GM23338 (cell line): ENCODE measurements around the gene SEC23IP. TPM values are rescaled to one million over a fixed set of nuclear protein-coding genes. Genes with fewer than 3 reads are reported as not detected.

Experiments used
- ATAC-seq: fragments of 200-7000 bp; cut with Tn5 transposase; 3 replicates; pipeline ENCODE4 v1.9.1; 2020
- DNase-seq: peaks from one replicate; pipeline ENCODE4 v3.0.0-alpha.2; 2015; ENCODE audit warnings: low spot score
- H2AFZ ChIP-seq: fragments of 200-600 bp; sonication (generic); 2 replicates; pipeline ENCODE4 v1.8.0; 2016; ENCODE audit warnings: antibody characterized with exemption, mild to moderate bottlenecking, moderate library complexity
- H3F3A ChIP-seq: fragments of 200-600 bp; sonication (generic); replicated peaks from 2 replicates; pipeline ENCODE4 v1.8.0; 2017; ENCODE audit warnings: antibody characterized with exemption, mixed run types, low read depth
- H3K27ac ChIP-seq: fragments of 200-600 bp; sonication (generic); 2 replicates; pipeline ENCODE4 v1.6.1; 2016; ENCODE audit warnings: low read depth
- H3K27me3 ChIP-seq: fragments of 200-600 bp; sonication (generic); 2 replicates; pipeline ENCODE4 v1.8.0; 2016; ENCODE audit warnings: mild to moderate bottlenecking, mixed run types, moderate library complexity; ENCODE audit not compliant: insufficient read depth
- H3K36me3 ChIP-seq: fragments of 200-600 bp; sonication (generic); 2 replicates; pipeline ENCODE4 v1.8.0; 2016; ENCODE audit warnings: mild to moderate bottlenecking; ENCODE audit not compliant: insufficient read depth
- H3K4me1 ChIP-seq: fragments of 200-600 bp; sonication (generic); 2 replicates; pipeline ENCODE4 v1.8.0; 2016; ENCODE audit warnings: mild to moderate bottlenecking, moderate library complexity; ENCODE audit not compliant: insufficient read depth
- H3K4me2 ChIP-seq: fragments of 200-600 bp; sonication (generic); 2 replicates; pipeline ENCODE4 v1.7.1; 2017; ENCODE audit warnings: mixed run types
- H3K4me3 ChIP-seq: fragments of 200-600 bp; sonication (generic); 2 replicates; pipeline ENCODE4 v1.6.1; 2016; ENCODE audit warnings: mixed run types
- H3K79me2 ChIP-seq: fragments of 200-600 bp; sonication (generic); replicated peaks from 2 replicates; pipeline ENCODE4 v1.8.0; 2017; ENCODE audit warnings: mild to moderate bottlenecking; ENCODE audit not compliant: insufficient read depth
- H3K9me2 ChIP-seq: fragments of 200-600 bp; sonication (generic); 2 replicates; pipeline ENCODE4 v1.8.0; 2017; ENCODE audit not compliant: insufficient read depth
- H4K20me1 ChIP-seq: fragments of 200-600 bp; sonication (generic); replicated peaks from 2 replicates; pipeline ENCODE4 v1.8.0; 2017; ENCODE audit warnings: mild to moderate bottlenecking; ENCODE audit not compliant: insufficient read depth
- H3K27ac Mint-ChIP-seq: 2 replicates; pipeline ENCODE4 v1.8.0; 2020; ENCODE audit warnings: inconsistent platforms, mild to moderate bottlenecking, moderate library complexity, mixed read lengths
- H3K27me3 Mint-ChIP-seq: 3 replicates; pipeline ENCODE4 v1.8.0; 2022; ENCODE audit warnings: low read depth, mild to moderate bottlenecking, moderate library complexity, mixed read lengths, inconsistent platforms; ENCODE audit not compliant: insufficient read depth, poor library complexity
- H3K36me3 Mint-ChIP-seq: 3 replicates; pipeline ENCODE4 v1.8.0; 2021; ENCODE audit warnings: low read depth, mild to moderate bottlenecking, inconsistent platforms, moderate library complexity, mixed read lengths
- H3K4me1 Mint-ChIP-seq: 3 replicates; pipeline ENCODE4 v1.8.0; 2020; ENCODE audit warnings: mild to moderate bottlenecking, inconsistent platforms, mixed read lengths
- H3K4me3 Mint-ChIP-seq: 3 replicates; pipeline ENCODE4 v1.8.0; 2021; ENCODE audit warnings: moderate library complexity, mild to moderate bottlenecking, inconsistent platforms, mixed read lengths
- H3K9me3 Mint-ChIP-seq: 3 replicates; pipeline ENCODE4 v1.8.0; 2020; ENCODE audit warnings: moderate library complexity, mild to moderate bottlenecking, inconsistent platforms, mixed read lengths
- EZH2 ChIP-seq: fragments of 200-600 bp; sonication (generic); IDR thresholded peaks from one replicate; pipeline ENCODE4 v1.8.0; 2017; ENCODE audit warnings: antibody characterized with exemption, mild to moderate bottlenecking, low read depth; ENCODE audit not compliant: unreplicated experiment
- EZH2phosphoT487 ChIP-seq: fragments of 200-600 bp; sonication (generic); IDR thresholded peaks from one replicate; pipeline ENCODE4 v1.8.1; 2018; ENCODE audit warnings: antibody characterized with exemption; ENCODE audit not compliant: unreplicated experiment
- JUNB ChIP-seq: IDR thresholded peaks from one replicate; pipeline ENCODE4 v1.6.1; 2016; ENCODE audit warnings: antibody characterized with exemption; ENCODE audit not compliant: unreplicated experiment
- NANOG ChIP-seq: IDR thresholded peaks from 2 replicates; pipeline ENCODE4 v1.6.1; 2016; ENCODE audit warnings: antibody characterized with exemption, borderline replicate concordance
- POLR2AphosphoS5 ChIP-seq: IDR thresholded peaks from 2 replicates; pipeline ENCODE4 v1.6.1; 2016; ENCODE audit warnings: antibody characterized with exemption, low read depth
- STAT1 ChIP-seq: IDR thresholded peaks from one replicate; pipeline ENCODE4 v1.6.1; 2016; ENCODE audit warnings: antibody characterized with exemption; ENCODE audit not compliant: unreplicated experiment
- ZNF114 ChIP-seq: fragments of 250-450 bp; sonication (Bioruptor Pico); IDR thresholded peaks from 2 replicates; pipeline ENCODE4 v1.5.0; 2020; ENCODE audit warnings: mild to moderate bottlenecking, moderate library complexity
- polyA plus RNA-seq: library from polyadenylated mRNA; unstranded; fragments of >200 nt; fragmentation: Nextera tagmentation; extraction: Ambion mirVana; gene quantifications from 2 replicates; pipeline ENCODE4 v1.2.1, GENCODE V29; 2016
- total RNA-seq: library from RNA; depleted of rRNA; stranded (reverse); fragments of >200 nt; shearing (Covaris generic); gene quantifications from 2 replicates; pipeline ENCODE4 v1.2.3, GENCODE V29; 2014
- TF ChIP-seq, protein P1 (sequence below): fragments of 250-450 bp; sonication (Bioruptor Pico); IDR thresholded peaks from 2 replicates; pipeline ENCODE4 v1.5.0; 2020; ENCODE audit warnings: mild to moderate bottlenecking, moderate library complexity
- TF ChIP-seq, protein P2 (sequence below), 2 experiments: fragments of 200-600 bp in 1 of 2; sonication (generic) in 1 of 2; conservative IDR thresholded peaks; 2 replicates each; pipeline versions ENCODE4 v1.5.1 to v1.6.1; 2016 to 2017; ENCODE audit warnings: antibody characterized with exemption in 2 of 2, low read depth in 2 of 2, mild to moderate bottlenecking in 2 of 2, moderate library complexity in 1 of 2
- TF ChIP-seq, protein P3 (sequence below): IDR thresholded peaks from one replicate; pipeline ENCODE4 v1.6.1; 2018; ENCODE audit warnings: antibody characterized with exemption; ENCODE audit not compliant: unreplicated experiment

SEC23IP gene
- total and polyA plus RNA-seq, 2 experiments from 2014 or later = 35.2 to 35.6 TPM

DNA sequence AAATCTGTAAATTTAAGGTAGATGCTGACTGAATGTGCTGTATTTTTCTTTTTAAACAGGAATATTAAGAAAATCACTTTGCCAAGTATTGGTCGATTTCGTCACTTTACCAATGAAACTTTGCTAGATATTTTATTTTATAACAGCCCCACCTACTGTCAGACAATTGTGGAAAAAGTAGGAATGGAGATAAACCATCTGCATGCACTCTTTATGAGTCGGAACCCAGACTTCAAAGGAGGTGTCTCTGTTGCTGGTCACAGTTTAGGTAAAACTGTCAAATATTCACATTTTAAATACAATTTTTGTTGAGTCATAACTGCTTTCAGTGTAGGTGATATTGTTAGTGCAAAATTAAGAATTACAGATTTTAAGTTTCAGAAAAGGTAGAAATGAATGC lies 25.2 kb downstream of the SEC23IP start (continued):
- TF ChIP-seq, protein P1, sequence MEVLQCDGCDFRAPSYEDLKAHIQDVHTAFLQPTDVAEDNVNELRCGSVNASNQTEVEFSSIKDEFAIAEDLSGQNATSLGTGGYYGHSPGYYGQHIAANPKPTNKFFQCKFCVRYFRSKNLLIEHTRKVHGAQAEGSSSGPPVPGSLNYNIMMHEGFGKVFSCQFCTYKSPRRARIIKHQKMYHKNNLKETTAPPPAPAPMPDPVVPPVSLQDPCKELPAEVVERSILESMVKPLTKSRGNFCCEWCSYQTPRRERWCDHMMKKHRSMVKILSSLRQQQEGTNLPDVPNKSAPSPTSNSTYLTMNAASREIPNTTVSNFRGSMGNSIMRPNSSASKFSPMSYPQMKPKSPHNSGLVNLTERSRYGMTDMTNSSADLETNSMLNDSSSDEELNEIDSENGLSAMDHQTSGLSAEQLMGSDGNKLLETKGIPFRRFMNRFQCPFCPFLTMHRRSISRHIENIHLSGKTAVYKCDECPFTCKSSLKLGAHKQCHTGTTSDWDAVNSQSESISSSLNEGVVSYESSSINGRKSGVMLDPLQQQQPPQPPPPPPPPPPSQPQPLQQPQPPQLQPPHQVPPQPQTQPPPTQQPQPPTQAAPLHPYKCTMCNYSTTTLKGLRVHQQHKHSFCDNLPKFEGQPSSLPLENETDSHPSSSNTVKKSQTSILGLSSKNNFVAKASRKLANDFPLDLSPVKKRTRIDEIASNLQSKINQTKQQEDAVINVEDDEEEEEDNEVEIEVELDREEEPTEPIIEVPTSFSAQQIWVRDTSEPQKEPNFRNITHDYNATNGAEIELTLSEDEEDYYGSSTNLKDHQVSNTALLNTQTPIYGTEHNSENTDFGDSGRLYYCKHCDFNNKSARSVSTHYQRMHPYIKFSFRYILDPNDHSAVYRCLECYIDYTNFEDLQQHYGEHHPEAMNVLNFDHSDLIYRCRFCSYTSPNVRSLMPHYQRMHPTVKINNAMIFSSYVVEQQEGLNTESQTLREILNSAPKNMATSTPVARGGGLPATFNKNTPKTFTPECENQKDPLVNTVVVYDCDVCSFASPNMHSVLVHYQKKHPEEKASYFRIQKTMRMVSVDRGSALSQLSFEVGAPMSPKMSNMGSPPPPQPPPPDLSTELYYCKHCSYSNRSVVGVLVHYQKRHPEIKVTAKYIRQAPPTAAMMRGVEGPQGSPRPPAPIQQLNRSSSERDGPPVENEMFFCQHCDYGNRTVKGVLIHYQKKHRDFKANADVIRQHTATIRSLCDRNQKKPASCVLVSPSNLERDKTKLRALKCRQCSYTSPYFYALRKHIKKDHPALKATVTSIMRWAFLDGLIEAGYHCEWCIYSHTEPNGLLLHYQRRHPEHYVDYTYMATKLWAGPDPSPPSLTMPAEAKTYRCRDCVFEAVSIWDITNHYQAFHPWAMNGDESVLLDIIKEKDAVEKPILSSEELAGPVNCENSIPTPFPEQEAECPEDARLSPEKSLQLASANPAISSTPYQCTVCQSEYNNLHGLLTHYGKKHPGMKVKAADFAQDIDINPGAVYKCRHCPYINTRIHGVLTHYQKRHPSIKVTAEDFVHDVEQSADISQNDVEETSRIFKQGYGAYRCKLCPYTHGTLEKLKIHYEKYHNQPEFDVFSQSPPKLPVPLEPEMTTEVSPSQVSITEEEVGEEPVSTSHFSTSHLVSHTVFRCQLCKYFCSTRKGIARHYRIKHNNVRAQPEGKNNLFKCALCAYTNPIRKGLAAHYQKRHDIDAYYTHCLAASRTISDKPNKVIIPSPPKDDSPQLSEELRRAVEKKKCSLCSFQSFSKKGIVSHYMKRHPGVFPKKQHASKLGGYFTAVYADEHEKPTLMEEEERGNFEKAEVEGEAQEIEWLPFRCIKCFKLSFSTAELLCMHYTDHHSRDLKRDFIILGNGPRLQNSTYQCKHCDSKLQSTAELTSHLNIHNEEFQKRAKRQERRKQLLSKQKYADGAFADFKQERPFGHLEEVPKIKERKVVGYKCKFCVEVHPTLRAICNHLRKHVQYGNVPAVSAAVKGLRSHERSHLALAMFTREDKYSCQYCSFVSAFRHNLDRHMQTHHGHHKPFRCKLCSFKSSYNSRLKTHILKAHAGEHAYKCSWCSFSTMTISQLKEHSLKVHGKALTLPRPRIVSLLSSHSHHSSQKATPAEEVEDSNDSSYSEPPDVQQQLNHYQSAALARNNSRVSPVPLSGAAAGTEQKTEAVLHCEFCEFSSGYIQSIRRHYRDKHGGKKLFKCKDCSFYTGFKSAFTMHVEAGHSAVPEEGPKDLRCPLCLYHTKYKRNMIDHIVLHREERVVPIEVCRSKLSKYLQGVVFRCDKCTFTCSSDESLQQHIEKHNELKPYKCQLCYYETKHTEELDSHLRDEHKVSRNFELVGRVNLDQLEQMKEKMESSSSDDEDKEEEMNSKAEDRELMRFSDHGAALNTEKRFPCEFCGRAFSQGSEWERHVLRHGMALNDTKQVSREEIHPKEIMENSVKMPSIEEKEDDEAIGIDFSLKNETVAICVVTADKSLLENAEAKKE = no peak

DNA sequence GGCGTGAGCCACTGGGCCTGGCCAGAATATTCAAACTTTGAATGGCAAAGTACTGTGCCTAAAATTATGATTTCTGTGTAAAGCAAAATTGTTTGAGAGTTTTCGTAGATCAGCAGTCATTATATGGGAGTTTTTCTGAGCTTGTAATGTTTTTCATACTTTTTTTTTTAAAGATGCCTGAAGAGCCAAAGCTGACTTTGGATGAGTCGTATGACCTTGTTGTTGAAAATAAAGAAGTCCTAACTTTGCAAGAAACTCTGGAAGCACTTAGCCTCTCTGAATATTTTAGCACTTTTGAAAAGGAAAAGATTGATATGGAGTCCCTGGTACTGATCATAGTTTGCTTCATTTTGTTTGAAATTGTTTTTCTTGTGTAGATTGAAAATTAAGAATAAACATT lies 26.7 kb downstream of the SEC23IP start:
- Histone ChIP-seq H2AFZ (no peak overlapping the region), H4K20me1 (peaks cover 11% of the 10 kb centered on the region), H3K4me3 (no peak overlapping the region), H3K9me2 (no peaks in the 10 kb centered on the region), H3K27me3 (no peaks in the 10 kb centered on the region), H3K4me2 (no peak overlapping the region), H3K4me1 (no peaks in the 10 kb centered on the region), H3F3A (no peaks in the 10 kb centered on the region), H3K36me3 (peaks cover 49% of the 10 kb centered on the region), H3K27ac (no peak overlapping the region), H3K79me2 (no peaks in the 10 kb centered on the region)
- no peak overlapping the region for H3K27ac Mint-ChIP-seq
- no peaks in the 10 kb centered on the region for H3K27me3 Mint-ChIP-seq
- peaks cover 60% of the 10 kb centered on the region for H3K36me3 Mint-ChIP-seq
- TF ChIP-seq EZH2phosphoT487 (no peak), ZNF114 (CRISPR knock-in tag) (no peak), STAT1 (no peak), POLR2AphosphoS5 (no peak), NANOG (no peak), EZH2 (no peak), JUNB (no peak)
- TF ChIP-seq, protein P2, sequence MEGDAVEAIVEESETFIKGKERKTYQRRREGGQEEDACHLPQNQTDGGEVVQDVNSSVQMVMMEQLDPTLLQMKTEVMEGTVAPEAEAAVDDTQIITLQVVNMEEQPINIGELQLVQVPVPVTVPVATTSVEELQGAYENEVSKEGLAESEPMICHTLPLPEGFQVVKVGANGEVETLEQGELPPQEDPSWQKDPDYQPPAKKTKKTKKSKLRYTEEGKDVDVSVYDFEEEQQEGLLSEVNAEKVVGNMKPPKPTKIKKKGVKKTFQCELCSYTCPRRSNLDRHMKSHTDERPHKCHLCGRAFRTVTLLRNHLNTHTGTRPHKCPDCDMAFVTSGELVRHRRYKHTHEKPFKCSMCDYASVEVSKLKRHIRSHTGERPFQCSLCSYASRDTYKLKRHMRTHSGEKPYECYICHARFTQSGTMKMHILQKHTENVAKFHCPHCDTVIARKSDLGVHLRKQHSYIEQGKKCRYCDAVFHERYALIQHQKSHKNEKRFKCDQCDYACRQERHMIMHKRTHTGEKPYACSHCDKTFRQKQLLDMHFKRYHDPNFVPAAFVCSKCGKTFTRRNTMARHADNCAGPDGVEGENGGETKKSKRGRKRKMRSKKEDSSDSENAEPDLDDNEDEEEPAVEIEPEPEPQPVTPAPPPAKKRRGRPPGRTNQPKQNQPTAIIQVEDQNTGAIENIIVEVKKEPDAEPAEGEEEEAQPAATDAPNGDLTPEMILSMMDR (conservative IDR thresholded peaks at IDR 0.05; ENCODE audit: low read depth in 2 of 2) = no peak
- TF ChIP-seq, protein P3, sequence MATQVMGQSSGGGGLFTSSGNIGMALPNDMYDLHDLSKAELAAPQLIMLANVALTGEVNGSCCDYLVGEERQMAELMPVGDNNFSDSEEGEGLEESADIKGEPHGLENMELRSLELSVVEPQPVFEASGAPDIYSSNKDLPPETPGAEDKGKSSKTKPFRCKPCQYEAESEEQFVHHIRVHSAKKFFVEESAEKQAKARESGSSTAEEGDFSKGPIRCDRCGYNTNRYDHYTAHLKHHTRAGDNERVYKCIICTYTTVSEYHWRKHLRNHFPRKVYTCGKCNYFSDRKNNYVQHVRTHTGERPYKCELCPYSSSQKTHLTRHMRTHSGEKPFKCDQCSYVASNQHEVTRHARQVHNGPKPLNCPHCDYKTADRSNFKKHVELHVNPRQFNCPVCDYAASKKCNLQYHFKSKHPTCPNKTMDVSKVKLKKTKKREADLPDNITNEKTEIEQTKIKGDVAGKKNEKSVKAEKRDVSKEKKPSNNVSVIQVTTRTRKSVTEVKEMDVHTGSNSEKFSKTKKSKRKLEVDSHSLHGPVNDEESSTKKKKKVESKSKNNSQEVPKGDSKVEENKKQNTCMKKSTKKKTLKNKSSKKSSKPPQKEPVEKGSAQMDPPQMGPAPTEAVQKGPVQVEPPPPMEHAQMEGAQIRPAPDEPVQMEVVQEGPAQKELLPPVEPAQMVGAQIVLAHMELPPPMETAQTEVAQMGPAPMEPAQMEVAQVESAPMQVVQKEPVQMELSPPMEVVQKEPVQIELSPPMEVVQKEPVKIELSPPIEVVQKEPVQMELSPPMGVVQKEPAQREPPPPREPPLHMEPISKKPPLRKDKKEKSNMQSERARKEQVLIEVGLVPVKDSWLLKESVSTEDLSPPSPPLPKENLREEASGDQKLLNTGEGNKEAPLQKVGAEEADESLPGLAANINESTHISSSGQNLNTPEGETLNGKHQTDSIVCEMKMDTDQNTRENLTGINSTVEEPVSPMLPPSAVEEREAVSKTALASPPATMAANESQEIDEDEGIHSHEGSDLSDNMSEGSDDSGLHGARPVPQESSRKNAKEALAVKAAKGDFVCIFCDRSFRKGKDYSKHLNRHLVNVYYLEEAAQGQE = no peak
- H3K4me1 Mint-ChIP-seq = no peaks in the 10 kb centered on the region
- no peak overlapping the region for H3K4me3 Mint-ChIP-seq
- ATAC-seq (no peak), DNase-seq (no peak)
- no peaks in the 10 kb centered on the region for H3K9me3 Mint-ChIP-seq
